Measurements from ENCODE around the gene APOBEC3A.
A peak's percentile ranks its signal among the peaks of the same experiment; 100 is the strongest.
"Not testable (repeated sequence)": the region's sequence is repeated elsewhere in the genome, so short reads cannot be mapped to it uniquely, and the experiment has no call there.

The APOBEC3A gene

DNA sequence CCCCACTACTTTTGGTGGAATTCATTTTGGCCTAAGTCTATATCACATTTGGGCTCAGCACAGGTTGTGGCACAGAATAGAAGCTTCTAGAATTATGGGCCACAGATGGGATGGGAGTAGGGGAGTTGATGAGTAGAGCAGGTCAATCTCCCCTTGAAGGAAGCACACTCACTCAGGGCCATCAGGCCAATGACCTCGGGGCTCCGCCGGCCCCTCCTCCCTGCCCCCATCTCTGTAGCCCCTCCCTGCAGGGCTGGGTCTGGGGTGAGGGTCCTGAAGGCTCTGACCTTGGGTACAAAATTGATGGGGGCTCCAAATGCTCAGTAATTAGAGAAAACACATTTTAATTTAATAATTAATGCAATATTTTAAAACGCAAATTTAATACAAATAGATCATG, 3.3 kb downstream of the APOBEC3A start:
- DNase-seq, result not testable (repeated sequence)

GRCh38 chr22:38963291-38963738, 5.9 kb downstream of the APOBEC3A start:
- not testable (repeated sequence) for DNase-seq

- no peak for DNase-seq
Measured at GRCh38 chr22:38963872-38964271, 6.5 kb downstream of the APOBEC3A start.

DNA sequence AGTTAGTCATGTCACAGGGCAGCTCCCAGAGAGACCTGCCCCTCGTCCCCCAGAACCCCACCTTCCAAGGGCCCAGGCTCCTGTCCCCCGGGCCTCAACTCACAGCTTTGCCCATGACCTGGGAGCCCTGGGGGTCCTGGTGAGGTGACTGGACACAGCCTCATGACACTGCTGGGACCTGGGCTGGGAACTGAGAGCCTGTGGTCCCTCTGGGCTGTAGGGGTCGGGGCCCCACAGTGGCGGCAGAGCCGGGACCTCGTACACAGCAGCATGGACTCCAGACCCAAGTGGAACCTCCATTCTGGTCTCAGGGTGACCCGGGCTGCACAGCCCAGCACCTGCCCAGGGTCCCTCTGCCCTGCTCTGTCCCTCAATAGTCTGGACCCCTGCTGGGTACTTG, 6.9 kb downstream of the APOBEC3A start:
- no peak for DNase-seq

DNA sequence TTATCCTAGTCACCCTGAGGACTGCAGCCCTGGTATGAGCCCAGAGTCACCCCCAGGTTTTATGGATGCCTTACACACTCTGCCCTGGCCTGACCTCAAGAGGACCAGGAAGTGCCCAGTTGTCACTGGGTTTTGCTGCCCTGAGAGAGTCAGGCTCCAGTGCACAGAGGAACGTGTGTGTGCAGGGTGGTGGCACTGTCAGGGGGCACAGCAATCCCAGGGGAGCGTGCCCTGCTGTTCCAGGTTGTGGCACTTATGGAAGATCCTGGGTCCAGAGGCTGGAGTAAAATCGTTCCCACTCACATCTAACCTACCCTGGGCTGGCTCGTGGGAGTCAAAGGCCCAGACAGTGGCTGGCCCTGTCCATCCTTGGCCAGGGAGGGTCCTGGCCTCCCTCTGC, 7.6 kb downstream of the APOBEC3A start:
- DNase-seq, result no peak

- DNase-seq, result no peak
Measured at GRCh38 chr22:38965614-38966379, 8.4 kb downstream of the APOBEC3A start.

DNA sequence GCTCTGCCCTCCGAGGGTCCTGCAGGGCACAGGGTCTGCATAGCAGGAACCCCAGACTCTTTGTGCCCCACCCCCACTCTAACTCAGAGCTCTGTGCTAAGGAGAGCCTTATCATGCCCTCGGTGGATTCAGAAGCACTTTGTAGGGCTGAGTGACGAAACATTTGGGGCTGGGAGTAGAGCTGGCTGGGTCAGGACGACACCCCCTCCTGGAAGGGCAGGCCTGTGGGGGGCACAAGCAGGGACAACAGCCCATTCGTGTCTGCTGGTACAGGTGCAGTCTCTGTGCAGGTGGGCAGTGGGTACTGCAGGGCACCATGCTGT, 8.9 kb downstream of the APOBEC3A start:
- DNase-seq, result no peak

DNA sequence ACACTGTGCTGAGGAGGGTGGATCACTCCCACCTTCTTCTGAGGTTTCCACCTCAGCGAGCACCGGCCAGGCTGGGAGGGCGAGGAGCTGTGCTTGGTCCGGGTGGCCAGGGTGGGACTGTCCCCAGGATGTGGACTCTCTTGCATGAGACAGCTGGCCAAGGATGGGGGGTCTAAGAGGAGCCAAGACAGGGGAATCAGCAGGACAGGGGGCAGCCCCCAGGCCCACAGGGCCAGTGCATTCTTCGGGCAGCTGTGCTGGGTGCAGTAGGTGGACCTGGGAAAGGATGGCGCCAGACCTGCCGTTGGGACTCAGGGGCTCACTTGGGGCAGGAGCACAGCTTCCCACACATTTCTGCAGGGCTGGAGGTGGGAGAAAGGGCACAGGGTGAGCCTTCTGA, 9.5 kb downstream of the APOBEC3A start:
- no peak for DNase-seq

DNA sequence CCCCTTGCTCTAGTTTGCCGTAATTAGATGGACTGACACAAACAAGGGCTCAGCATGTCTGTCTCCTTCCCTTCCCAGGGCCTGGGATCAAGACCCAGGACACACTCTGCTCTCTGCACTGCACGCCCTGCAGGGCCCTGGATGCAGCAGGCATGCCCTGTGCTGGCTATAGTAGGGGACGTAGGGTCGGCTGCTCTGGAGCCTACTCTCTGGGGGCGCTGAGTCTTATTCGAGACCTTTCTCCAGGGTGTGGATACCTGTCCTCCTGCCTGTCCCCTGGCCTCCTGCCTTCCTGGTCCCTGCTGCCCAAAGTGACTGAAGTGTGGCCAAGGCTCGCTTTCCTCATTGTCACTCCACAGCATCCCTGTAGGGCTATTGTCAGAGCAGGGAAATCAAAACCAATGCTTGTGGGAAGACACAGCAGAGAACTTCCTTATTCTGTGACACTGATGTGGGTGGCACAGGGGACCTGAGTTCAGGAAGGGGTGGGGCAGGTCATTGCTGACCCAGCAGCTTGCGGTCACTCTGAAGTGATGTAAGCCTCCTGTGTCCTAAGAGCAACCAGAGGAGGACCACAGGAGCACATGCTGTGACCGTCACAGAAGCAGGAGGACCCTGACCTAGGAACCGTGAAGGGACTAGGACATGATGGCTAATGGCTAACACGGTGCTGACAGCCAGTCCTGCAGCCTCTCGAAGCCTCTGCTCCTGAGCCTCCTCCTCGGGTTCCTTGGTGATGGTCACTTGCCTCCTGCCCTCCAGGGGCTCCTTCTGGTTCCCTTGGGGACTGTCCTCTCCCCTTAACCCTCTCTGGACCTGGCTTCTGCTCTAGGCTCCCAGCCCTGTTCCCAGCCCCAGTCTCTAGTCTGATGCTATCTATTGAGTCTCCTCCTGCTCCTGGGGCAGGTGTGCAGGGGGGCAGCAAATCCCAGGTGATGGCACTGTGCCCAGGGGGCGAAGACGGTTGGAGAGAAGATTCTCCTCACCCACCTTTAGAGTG, 10.3 kb downstream of the APOBEC3A start:
- DNase-seq, result no peak

DNA sequence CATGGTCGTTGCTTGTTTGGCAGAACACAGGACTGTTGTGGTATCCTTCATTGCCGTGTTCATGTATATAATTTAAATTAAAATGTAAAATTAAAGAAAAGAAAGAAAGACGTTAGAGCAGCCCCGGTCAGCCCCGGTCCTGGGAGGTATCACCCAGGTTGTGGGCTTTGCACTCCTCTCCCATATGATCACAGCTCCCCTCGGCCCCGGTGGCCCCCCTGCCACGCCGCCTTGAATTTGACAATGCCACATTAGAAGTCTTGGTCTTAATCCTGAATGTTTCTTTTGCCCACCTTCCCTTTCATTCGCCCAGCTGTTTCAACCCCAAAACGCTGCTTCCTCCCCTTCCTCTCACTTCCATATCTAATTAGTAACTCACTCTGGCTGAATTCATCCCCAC, 11.4 kb downstream of the APOBEC3A start:
- DNase-seq, result no peak

DNA sequence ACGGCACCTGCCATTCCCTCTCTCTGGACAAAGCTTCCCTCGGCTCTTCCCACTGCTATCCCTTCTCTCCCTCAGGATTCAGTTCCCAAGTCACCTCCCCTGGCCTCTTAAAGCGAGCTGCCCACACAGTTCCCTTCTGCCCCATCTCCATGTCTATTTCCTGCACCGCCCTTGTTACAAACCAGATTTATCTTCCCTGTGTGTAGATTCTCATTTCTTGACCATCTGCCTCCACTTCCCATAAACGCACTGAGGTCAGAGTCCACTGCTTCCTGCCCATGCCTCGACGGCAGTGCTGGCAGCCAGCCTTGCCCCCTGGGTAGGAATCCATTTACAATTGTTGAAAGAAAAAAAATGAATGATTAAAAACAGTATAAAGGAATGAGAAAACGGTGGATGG, 13.1 kb downstream of the APOBEC3A start:
- no peak for DNase-seq

DNA sequence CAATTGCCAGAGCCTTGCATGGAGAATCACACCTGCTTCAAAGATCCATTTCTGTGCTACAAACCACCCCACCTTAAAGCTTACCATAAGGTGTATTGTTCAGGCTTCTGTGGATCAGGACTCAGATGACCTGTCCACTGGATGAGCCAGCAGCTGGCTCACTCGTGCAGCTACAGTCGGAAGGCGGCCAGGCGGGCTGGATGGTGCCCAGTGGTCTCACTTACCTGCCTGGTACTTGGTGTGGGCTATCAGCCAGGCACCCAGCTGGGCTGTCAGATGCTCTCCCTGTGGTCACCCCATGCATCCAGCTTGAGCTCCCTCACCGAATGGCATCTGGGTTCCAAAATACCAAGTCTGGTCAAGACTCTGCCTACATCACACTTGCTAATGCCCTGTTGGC, 13.8 kb downstream of the APOBEC3A start:
- DNase-seq, result no peak

GRCh38 chr22:38971791-38972190, 14.4 kb downstream of the APOBEC3A start:
- no peak for DNase-seq

GRCh38 chr22:38972558-38972957, 15.1 kb downstream of the APOBEC3A start:
- DNase-seq, result no peak

- DNase-seq, result peak; percentile 71
Measured at GRCh38 chr22:38973289-38974169, 16.1 kb downstream of the APOBEC3A start.

GRCh38 chr22:38974170-38974825, 16.9 kb downstream of the APOBEC3A start:
- DNase-seq, result no peak

DNA sequence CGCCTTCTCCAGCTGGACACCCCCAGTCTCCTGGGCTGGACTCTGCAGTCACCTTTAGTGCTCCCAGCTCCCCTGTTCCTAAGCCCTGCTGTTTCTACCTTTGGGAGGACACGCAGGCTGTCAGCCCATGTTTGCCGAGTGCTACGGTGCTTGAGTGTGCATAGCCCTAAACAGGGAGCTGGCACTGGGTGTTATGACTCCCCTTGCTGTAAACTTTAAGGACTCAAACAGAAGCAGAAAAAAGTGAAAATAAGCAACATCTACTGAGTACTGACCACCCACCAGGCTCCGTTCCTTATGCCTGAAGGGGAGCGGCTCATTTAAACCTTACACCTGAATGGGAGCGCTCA, 17.4 kb downstream of the APOBEC3A start:
- no peak for DNase-seq

DNA sequence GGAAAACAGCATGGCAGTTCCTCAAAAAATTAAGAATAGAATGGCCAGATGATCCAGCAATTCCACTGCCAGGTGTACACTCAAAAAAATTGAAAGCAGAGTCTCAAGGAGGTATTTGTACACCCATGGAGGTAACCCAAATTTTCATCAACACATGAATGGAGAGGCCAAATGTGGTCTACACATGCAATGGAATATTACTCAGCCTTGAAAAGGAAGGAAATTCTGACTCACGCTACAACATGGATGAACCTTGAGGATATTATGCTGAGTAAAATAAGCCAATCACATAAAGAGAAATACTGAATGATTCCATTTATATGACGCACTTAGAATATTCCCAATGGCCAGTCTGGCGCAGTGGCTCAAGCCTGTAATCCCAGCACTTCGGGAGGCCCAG, 19.9 kb downstream of the APOBEC3A start:
- not testable (repeated sequence) for DNase-seq

DNA sequence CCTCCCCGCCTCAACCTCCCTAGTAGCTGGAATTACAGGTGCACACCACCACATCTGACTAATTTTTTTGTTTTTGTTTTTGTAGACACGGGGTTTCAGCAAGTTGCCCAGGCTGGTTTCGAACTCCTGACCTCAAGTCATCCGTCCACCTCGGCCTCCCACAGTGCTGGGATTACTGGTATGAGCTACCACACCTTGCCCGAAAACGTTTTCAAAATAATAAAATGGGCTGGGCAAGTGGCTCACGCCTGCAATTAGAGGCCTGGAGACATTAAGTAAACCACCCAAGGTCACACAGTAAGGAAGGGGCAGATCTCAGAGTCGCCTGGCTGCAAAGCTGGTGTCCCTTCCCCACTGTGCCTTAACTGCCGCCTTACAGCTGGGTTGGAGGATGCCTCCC, 23.2 kb downstream of the APOBEC3A start:
- DNase-seq, result not testable (repeated sequence)

- peak; percentile 27 for DNase-seq
Measured at GRCh38 chr22:38981005-38981991, 23.9 kb downstream of the APOBEC3A start.

Measured in stimulated activated CD4-positive, alpha-beta T cell treated with anti-CD3 and anti-CD28 coated beads, Interleukin-15, amount 100 ng/mL, for 24 hours (primary cell).